H9 (cell line): ENCODE measurements around the gene ODF4. TPM values are rescaled to one million over a fixed set of nuclear protein-coding genes. Genes with fewer than 3 reads are reported as not detected.

Experiments used
- DNase-seq: peaks from one replicate; pipeline ENCODE4 v3.0.0-alpha.2; 2017
- H2AFZ ChIP-seq: one replicate; pipeline ENCODE4 v1.6.1; 2013; ENCODE audit warnings: mild to moderate bottlenecking, low read length, control low read depth, moderate library complexity
- H2AK5ac ChIP-seq: 2 replicates; pipeline ENCODE4 v1.6.1; 2013; ENCODE audit warnings: low read length, control low read depth, mixed read lengths; ENCODE audit not compliant: insufficient read length
- H2BK120ac ChIP-seq: one replicate; pipeline ENCODE4 v1.6.1; 2013; ENCODE audit warnings: low read depth, mild to moderate bottlenecking, low read length, control low read depth, inconsistent platforms; ENCODE audit not compliant: poor library complexity, severe bottlenecking
- H2BK12ac ChIP-seq: 2 replicates; pipeline ENCODE4 v1.6.1; 2013; ENCODE audit warnings: low read length, control low read depth, mixed read lengths, low read depth; ENCODE audit not compliant: insufficient read length
- H2BK15ac ChIP-seq: 2 replicates; pipeline ENCODE4 v1.6.1; 2013; ENCODE audit warnings: low read depth, low read length, control low read depth
- H2BK20ac ChIP-seq: one replicate; pipeline ENCODE4 v1.6.1; 2013; ENCODE audit warnings: low read depth, mild to moderate bottlenecking, low read length, control low read depth, inconsistent platforms; ENCODE audit not compliant: poor library complexity, severe bottlenecking
- H2BK5ac ChIP-seq: 2 replicates; pipeline ENCODE4 v1.6.1; 2013; ENCODE audit warnings: low read length, control low read depth, mixed read lengths; ENCODE audit not compliant: insufficient read length
- H3K14ac ChIP-seq: 2 replicates; pipeline ENCODE4 v1.6.1; 2013; ENCODE audit warnings: low read length, control low read depth; ENCODE audit not compliant: insufficient read depth
- H3K18ac ChIP-seq: 2 replicates; pipeline ENCODE4 v1.6.1; 2013; ENCODE audit warnings: low read depth, mild to moderate bottlenecking, mixed read lengths, low read length, control low read depth; ENCODE audit not compliant: insufficient read length
- H3K23ac ChIP-seq: 2 replicates; pipeline ENCODE4 v1.6.1; 2013; ENCODE audit warnings: low read length, control low read depth, mixed read lengths, low read depth; ENCODE audit not compliant: insufficient read length
- H3K23me2 ChIP-seq: 2 replicates; pipeline ENCODE4 v1.6.1; 2013; ENCODE audit warnings: low read depth, mild to moderate bottlenecking, mixed read lengths, low read length, control low read depth; ENCODE audit not compliant: insufficient read length, poor library complexity, severe bottlenecking
- H3K27ac ChIP-seq: 2 replicates; pipeline ENCODE4 v1.5.1; 2013; ENCODE audit warnings: low read length, control low read depth, mixed read lengths, low read depth; ENCODE audit not compliant: insufficient read length
- H3K27me3 ChIP-seq: 2 replicates; pipeline ENCODE4 v1.6.1; 2013; ENCODE audit warnings: low read length, control low read depth, inconsistent platforms; ENCODE audit not compliant: insufficient read depth
- H3K4ac ChIP-seq: 2 replicates; pipeline ENCODE4 v1.6.1; 2013; ENCODE audit warnings: low read depth, mild to moderate bottlenecking, control low read depth, inconsistent platforms, low read length, moderate library complexity
- H3K4me1 ChIP-seq: 2 replicates; pipeline ENCODE4 v1.6.1; 2013; ENCODE audit warnings: low read length, control low read depth, inconsistent platforms; ENCODE audit not compliant: insufficient read depth
- H3K4me2 ChIP-seq: 2 replicates; pipeline ENCODE4 v1.6.1; 2013; ENCODE audit warnings: low read length, control low read depth, mixed read lengths; ENCODE audit not compliant: insufficient read length, insufficient read depth
- H3K56ac ChIP-seq: 2 replicates; pipeline ENCODE4 v1.6.1; 2013; ENCODE audit warnings: low read depth, mild to moderate bottlenecking, mixed read lengths, low read length, control low read depth; ENCODE audit not compliant: insufficient read length
- H3K79me1 ChIP-seq: 2 replicates; pipeline ENCODE4 v1.6.1; 2013; ENCODE audit warnings: low read depth, mild to moderate bottlenecking, moderate library complexity, low read length, control low read depth, inconsistent platforms; ENCODE audit not compliant: insufficient read depth, poor library complexity, severe bottlenecking
- H3K79me2 ChIP-seq: 2 replicates; pipeline ENCODE4 v1.6.1; 2013; ENCODE audit warnings: low read length, control low read depth, inconsistent platforms; ENCODE audit not compliant: insufficient read depth
- H3K9ac ChIP-seq: 2 replicates; pipeline ENCODE4 v1.6.1; 2013; ENCODE audit warnings: low read length, control low read depth, mixed read lengths; ENCODE audit not compliant: insufficient read length; ENCODE audit errors: extremely low read depth
- H3K9me3 ChIP-seq: one replicate; pipeline ENCODE4 v1.6.1; 2013; ENCODE audit warnings: low read depth, low read length, inconsistent platforms; ENCODE audit not compliant: control insufficient read depth
- H3T11ph ChIP-seq: one replicate; pipeline ENCODE4 v1.6.1; 2013; ENCODE audit warnings: mild to moderate bottlenecking, low read length, control low read depth, inconsistent platforms
- H4K20me1 ChIP-seq: one replicate; pipeline ENCODE4 v1.6.1; 2013; ENCODE audit not compliant: control insufficient read depth, insufficient read length, insufficient read depth
- H4K5ac ChIP-seq: 2 replicates; pipeline ENCODE4 v1.6.1; 2013; ENCODE audit warnings: low read depth, mild to moderate bottlenecking, mixed read lengths, low read length, control low read depth; ENCODE audit not compliant: insufficient read length
- H4K8ac ChIP-seq: replicated peaks from 2 replicates; pipeline ENCODE4 v1.6.1; 2013; ENCODE audit warnings: low read length, control low read depth, mixed read lengths, low read depth; ENCODE audit not compliant: insufficient read length
- H4K91ac ChIP-seq: 2 replicates; pipeline ENCODE4 v1.6.1; 2013; ENCODE audit warnings: low read depth, mild to moderate bottlenecking, moderate library complexity, mixed read lengths, low read length, control low read depth; ENCODE audit not compliant: insufficient read length
- H3K27ac Mint-ChIP-seq, 3 experiments: 2 replicates in 2 of 3; 3 replicates in 1 of 3; pipeline ENCODE4 v1.8.0; 2020 to 2021; ENCODE audit warnings: mixed read lengths in 3 of 3, mild to moderate bottlenecking in 1 of 3, moderate library complexity in 1 of 3
- H3K27me3 Mint-ChIP-seq: 2 replicates; pipeline ENCODE4 v1.8.0; 2021; ENCODE audit warnings: low read depth, mild to moderate bottlenecking, moderate library complexity, mixed read lengths
- H3K36me3 Mint-ChIP-seq, 3 experiments: 2 replicates in 2 of 3; 3 replicates in 1 of 3; pipeline ENCODE4 v1.8.0; 2020 to 2021; ENCODE audit warnings: low read depth in 3 of 3, mixed read lengths in 3 of 3; ENCODE audit not compliant: insufficient read depth in 1 of 3
- H3K4me1 Mint-ChIP-seq, 2 experiments: 2 replicates each; pipeline ENCODE4 v1.8.0; 2020; ENCODE audit warnings: mixed read lengths in 2 of 2
- H3K4me3 Mint-ChIP-seq, 2 experiments: 2 replicates in 1 of 2; 3 replicates in 1 of 2; pipeline ENCODE4 v1.8.0; 2020 to 2021; ENCODE audit warnings: mild to moderate bottlenecking in 2 of 2, mixed read lengths in 2 of 2, moderate library complexity in 1 of 2
- H3K9me3 Mint-ChIP-seq, 2 experiments: 2 replicates in 1 of 2; 3 replicates in 1 of 2; pipeline ENCODE4 v1.8.0; 2020; ENCODE audit warnings: mild to moderate bottlenecking in 2 of 2, mixed read lengths in 2 of 2, moderate library complexity in 1 of 2
- CTCF ChIP-seq: fragments of 200-600 bp; sonication (generic); conservative IDR thresholded peaks from 3 replicates; pipeline ENCODE4 v1.8.0; 2021; ENCODE audit warnings: antibody characterized with exemption, mild to moderate bottlenecking
- WGBS: extraction: QIAGEN DNeasy Blood & Tissue Kit; methylation state at CpG from one replicate; pipeline ENCODE4 v1.1.7; 2013; ENCODE audit warnings: missing lambda C conversion rate, low lambda C conversion rate, mixed read lengths; ENCODE audit not compliant: insufficient read length; ENCODE audit errors: extremely low coverage; 5-methylcytosine and 5-hydroxymethylcytosine counted together
- total RNA-seq: library from RNA; stranded (reverse); gene quantifications from 2 replicates; pipeline ENCODE4 v1.2.1, GENCODE V29; 2021

ODF4 gene
- total RNA-seq, 1 experiment from 2014 or later = not detected

GRCh38 chr17:8369944-8370343 is 30.3 kb downstream of the ODF4 start:
- no peaks in the 10 kb centered on the region for H3K79me1 ChIP-seq
- no peak overlapping the region for H2BK15ac ChIP-seq
- peaks cover 0 to 1% of the 10 kb centered on the region in 2 experiments; a peak in 1 of 5 replicates for H3K9me3 Mint-ChIP-seq
- no peak overlapping the region for H3K4me3 Mint-ChIP-seq
- H2BK20ac ChIP-seq = no peak overlapping the region
- H4K8ac ChIP-seq = no peak overlapping the region
- no peaks in the 10 kb centered on the region for H3K9me3 ChIP-seq
- no peak overlapping the region for H3K4ac ChIP-seq
- H3K36me3 Mint-ChIP-seq = peaks cover 4 to 52% (median 45%) of the 10 kb centered on the region in 3 experiments; a peak in 6 of 7 replicates
- H3K9ac ChIP-seq = no peak overlapping the region
- no peaks in the 10 kb centered on the region for H3K4me1 ChIP-seq
- no peak overlapping the region for H4K5ac ChIP-seq
- no peak overlapping the region for H3K56ac ChIP-seq
- no peak overlapping the region for H2AK5ac ChIP-seq
- no peak overlapping the region for H3K14ac ChIP-seq
- no peak overlapping the region for H3T11ph ChIP-seq
- H4K20me1 ChIP-seq = no peaks in the 10 kb centered on the region
- H2AFZ ChIP-seq = no peak overlapping the region
- no peak overlapping the region for H4K91ac ChIP-seq
- no peaks in the 10 kb centered on the region for H3K23me2 ChIP-seq
- no peak overlapping the region for H3K27ac Mint-ChIP-seq
- H3K27me3 Mint-ChIP-seq = no peaks in the 10 kb centered on the region
- H3K4me2 ChIP-seq = no peak overlapping the region
- DNase-seq = no peak
- no peak for TF ChIP-seq CTCF
- no CpG with 5 or more reads among the region's 8 CpGs for WGBS
- no peaks in the 10 kb centered on the region for H3K27me3 ChIP-seq
- H2BK120ac ChIP-seq = no peak overlapping the region
- H3K4me1 Mint-ChIP-seq = peaks cover 5 to 8% of the 10 kb centered on the region in 2 experiments; a peak in 2 of 4 replicates
- no peaks in the 10 kb centered on the region for H3K79me2 ChIP-seq
- H3K27ac ChIP-seq = no peak overlapping the region
- no peak overlapping the region for H3K18ac ChIP-seq
- H2BK5ac ChIP-seq = no peak overlapping the region
- no peak overlapping the region for H2BK12ac ChIP-seq
- no peak overlapping the region for H3K23ac ChIP-seq
